Naive B cell (primary cell): ENCODE measurements around the gene WDR90. TPM values are rescaled to one million over a fixed set of nuclear protein-coding genes. Genes with fewer than 3 reads are reported as not detected.
"Not testable (repeated sequence)": the region's sequence is repeated elsewhere in the genome, so short reads cannot be mapped to it uniquely, and the experiment has no call there.

Experiments used
- ATAC-seq, 2 donors: fragments of 150-1000 bp; cut with Tn5 transposase; 2 replicates each; pipeline ENCODE4 v1.10.0; 2021; ENCODE audit warnings: low read depth in 2 of 2, mild to moderate bottlenecking in 2 of 2, moderate library complexity in 2 of 2
- DNase-seq: peaks from one replicate; pipeline ENCODE4 v3.0.0; 2022
- H3K27ac Mint-ChIP-seq, 6 donors: one replicate each; pipeline ENCODE4 v1.8.0; 2020 to 2022; ENCODE audit warnings: mild to moderate bottlenecking in 6 of 6, mixed read lengths in 6 of 6, moderate library complexity in 5 of 6, inconsistent platforms in 2 of 6
- H3K27me3 Mint-ChIP-seq, 3 donors: one replicate each; pipeline ENCODE4 v1.8.0; 2021 to 2022; ENCODE audit warnings: mixed read lengths in 3 of 3, mild to moderate bottlenecking in 1 of 3
- H3K36me3 Mint-ChIP-seq, 2 donors: one replicate each; pipeline ENCODE4 v1.8.0; 2020 to 2022; ENCODE audit warnings: mixed read lengths in 2 of 2, inconsistent platforms in 1 of 2, mild to moderate bottlenecking in 1 of 2
- H3K4me1 Mint-ChIP-seq, 3 donors: one replicate each; pipeline ENCODE4 v1.8.0; 2020 to 2022; ENCODE audit warnings: mixed read lengths in 3 of 3, inconsistent platforms in 1 of 3, mild to moderate bottlenecking in 1 of 3, moderate library complexity in 1 of 3
- H3K4me3 Mint-ChIP-seq, 8 donors: one replicate each; pipeline ENCODE4 v1.8.0; 2020 to 2022; ENCODE audit warnings: mild to moderate bottlenecking in 8 of 8, mixed read lengths in 8 of 8, moderate library complexity in 8 of 8, inconsistent platforms in 2 of 8
- H3K9me3 Mint-ChIP-seq, 7 donors: one replicate each; pipeline ENCODE4 v1.8.0; 2020 to 2022; ENCODE audit warnings: mixed read lengths in 7 of 7, mild to moderate bottlenecking in 5 of 7, inconsistent platforms in 2 of 7, moderate library complexity in 1 of 7
- polyA plus RNA-seq, 6 donors: library from polyadenylated mRNA; unstranded; fragments of 300-500 nt; fragmentation: Illumina TruSeq; gene quantifications; one replicate each; pipeline ENCODE4 v1.2.3, GENCODE V29; 2021; ENCODE audit warnings: low read depth in 6 of 6

The WDR90 gene
- polyA plus RNA-seq, 6 donors from 2014 or later = 0.75 to 2.3 (median 0.90) TPM; not detected in 1

DNA sequence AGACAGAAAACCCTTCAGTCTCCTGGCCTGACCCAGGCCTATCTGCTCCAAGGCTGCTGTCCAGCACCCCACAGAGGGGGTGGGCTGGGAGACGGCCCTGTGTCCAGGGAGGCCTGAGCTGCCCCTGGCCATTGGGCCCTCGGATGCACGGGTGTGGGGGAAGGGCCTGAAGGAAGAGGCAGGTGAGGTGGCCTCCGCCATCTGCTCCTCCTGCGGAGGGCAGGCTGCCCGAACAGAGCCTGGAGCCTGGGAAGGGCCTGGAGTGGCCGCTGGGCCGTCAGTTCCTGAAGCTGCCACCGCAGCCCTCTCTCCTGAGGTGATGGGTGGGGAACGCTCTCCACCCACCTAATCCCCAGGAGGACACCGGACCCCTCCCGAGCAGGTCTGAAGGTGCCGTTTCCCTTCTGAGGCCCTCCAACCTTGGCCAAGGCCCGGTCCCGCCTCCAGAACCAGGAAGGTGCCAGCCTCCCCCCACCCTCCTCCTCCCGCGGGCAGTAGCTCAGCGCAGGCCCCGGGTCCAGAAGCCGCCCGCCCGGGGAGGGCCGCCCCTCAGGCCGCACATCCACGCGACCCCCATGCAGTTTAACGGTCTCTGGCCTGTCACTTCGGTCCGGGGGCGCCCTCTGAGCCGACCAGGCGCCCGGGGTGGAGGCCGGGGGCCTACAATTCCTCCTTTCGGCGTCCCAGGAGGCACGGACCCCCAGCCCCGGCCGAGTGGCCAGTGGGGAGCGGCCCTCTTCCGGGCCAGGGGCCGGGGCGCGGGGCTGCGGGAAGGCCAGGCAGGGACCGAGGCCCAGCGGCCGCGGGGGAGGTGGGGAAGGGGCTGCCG is 55.6 kb downstream of the WDR90 start:
- peaks cover 33 to 77% (median 40%) of the 10 kb centered on the region in 3 donors for H3K27me3 Mint-ChIP-seq
- DNase-seq (no peak), ATAC-seq (no peak)
- H3K9me3 Mint-ChIP-seq = peaks cover 0 to 2% (median 0%) of the 10 kb centered on the region in 7 donors
- H3K36me3 Mint-ChIP-seq = no peaks in the 10 kb centered on the region
- H3K4me3 Mint-ChIP-seq = peak overlapping the region in 2 of 8 donors; percentile 33 to 42
- H3K4me1 Mint-ChIP-seq = peaks cover 4 to 7% (median 7%) of the 10 kb centered on the region in 3 donors
- no peak overlapping the region for H3K27ac Mint-ChIP-seq

DNA sequence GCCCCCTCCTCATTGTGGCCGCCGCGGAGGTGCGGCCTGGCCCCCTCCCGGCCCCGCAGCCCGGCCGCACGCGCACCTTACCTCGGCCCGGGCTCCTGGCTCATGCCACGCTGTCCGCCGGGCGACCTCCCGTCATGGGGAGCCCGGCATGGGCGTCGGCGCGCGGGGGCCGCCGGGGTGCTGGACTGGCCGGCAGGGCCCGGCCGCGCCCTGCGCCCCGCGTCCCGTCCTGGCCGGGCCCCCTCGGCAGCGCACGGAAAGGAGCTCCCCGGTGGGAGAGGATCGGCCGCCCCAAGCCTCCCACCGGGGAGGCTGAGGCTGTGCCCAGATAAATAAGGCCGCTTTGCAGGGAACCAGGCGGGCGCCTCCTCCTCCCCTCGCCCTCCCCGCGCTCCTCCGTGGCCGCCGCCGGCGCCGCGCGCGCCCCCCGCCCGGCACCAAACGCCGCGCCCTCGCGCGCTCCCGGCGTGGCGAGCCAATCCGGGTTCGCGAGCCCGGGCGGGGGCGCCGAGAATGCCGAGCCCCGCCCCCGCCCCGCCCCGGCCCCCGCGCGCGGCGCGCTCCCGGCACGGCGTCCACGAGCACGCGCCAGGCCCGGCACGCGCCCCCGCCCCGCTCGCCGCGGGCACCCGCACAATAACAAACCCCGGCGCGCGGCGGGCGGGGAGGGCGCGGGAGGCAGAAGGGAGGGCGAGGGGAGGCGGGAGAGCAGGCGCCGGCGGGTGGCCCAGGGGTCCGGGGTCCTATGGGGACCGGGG is 56.4 kb downstream of the WDR90 start, which contains the start of gene FBXL16:
TSS of gene FBXL16 (minus strand) at position 371 of the 758 bp plus-strand sequence. CDS start 8,396 bp downstream, outside the sequence.
- Mint-ChIP-seq H3K36me3 (no peaks in the 10 kb centered on the region), H3K27ac (peak within 1 kb of the TSS in 1 of 6 donors; percentile 36), H3K4me3 (peak within 1 kb of the TSS in 3 of 8 donors; percentile 35 to 60 (median 57)), H3K4me1 (peaks cover 4 to 7% (median 7%) of the 10 kb centered on the region in 3 donors), H3K27me3 (peaks cover 33 to 80% (median 40%) of the 10 kb centered on the region in 3 donors), H3K9me3 (peaks cover 0 to 2% (median 0%) of the 10 kb centered on the region in 7 donors)
- ATAC-seq (peak in 1 of 2 donors; percentile 14), DNase-seq (no peak)

DNA sequence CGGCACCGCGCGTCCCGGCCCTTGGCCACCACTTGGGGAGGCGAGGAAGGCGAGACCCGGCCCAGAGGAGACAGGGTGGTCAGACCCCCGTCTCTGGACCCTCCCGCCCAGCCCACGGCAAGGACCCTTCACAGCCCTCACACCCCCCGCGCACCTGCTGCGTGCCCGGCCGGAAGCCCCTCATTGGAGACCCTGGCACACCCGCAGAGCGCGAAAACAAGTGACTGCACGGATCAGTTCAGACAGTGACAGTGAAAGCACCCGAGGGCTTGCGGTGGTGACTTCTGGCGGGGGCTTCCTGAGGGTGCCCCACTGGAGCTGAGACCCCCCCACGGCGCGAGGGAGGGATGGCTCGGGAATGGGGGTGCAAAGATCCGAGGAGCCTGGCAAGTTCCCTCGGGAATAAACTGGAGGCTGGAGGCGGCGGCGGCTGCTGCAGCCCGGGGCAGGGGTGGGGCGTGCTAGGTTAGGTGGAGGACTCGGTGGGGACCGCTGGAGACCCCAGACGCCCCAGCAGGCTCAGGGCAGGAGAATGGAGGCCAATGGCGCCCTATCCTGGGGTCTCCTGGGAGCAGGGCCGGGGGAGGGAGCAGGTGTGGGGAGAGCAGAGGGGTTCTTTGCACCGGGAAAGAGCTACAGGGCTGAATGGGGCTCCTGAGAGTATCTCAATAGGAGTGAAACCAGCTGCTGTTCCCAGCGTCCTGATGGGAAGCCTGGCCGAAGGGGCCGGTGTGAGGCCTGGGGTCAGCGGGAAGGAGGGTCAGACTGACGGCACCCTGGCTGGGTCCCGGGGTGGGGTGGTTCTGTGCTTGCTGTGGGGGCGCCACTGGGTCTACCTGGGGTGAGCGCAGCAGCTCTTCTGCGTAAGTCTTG is 57.3 kb downstream of the WDR90 start:
- Mint-ChIP-seq H3K4me1 (peaks cover 4 to 9% (median 7%) of the 10 kb centered on the region in 3 donors), H3K27ac (peak overlapping the region in 1 of 6 donors; percentile 36), H3K4me3 (peak overlapping the region in 3 of 8 donors; percentile 35 to 60 (median 57)), H3K36me3 (no peaks in the 10 kb centered on the region), H3K27me3 (peaks cover 33 to 83% (median 40%) of the 10 kb centered on the region in 3 donors), H3K9me3 (peaks cover 0 to 2% (median 0%) of the 10 kb centered on the region in 7 donors)
- DNase-seq (no peak), ATAC-seq (no peak)

DNA sequence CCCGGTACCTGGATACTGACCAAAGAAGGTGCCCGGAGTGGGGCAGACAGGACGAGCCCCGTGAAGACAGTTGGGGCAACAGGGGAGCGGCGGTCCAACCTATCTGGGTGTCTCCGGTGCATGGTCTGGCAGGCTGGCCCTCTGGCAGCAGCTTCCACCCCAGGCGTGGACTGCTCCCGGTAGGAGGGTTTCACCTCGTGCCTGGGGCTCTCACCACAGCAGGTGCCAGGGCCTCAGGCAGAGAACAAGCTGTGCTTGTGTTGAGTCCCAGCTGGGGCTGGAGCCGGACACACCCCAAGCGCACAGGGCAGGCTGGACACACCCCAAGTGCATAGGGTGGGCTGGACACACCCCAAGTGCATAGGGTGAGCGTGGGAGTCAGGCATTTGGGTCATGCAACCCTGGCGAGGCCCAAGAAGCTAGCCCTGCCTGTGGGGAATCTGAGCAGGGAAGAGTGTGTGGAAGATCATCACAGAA is 57.9 kb downstream of the WDR90 start:
- Mint-ChIP-seq H3K4me1 (peaks cover 3 to 9% (median 7%) of the 10 kb centered on the region in 3 donors), H3K4me3 (no peak overlapping the region), H3K27me3 (peaks cover 33 to 78% (median 37%) of the 10 kb centered on the region in 3 donors), H3K27ac (no peak overlapping the region), H3K9me3 (peaks cover 0 to 2% (median 0%) of the 10 kb centered on the region in 7 donors), H3K36me3 (no peaks in the 10 kb centered on the region)
- ATAC-seq (no peak), DNase-seq (no peak)

DNA sequence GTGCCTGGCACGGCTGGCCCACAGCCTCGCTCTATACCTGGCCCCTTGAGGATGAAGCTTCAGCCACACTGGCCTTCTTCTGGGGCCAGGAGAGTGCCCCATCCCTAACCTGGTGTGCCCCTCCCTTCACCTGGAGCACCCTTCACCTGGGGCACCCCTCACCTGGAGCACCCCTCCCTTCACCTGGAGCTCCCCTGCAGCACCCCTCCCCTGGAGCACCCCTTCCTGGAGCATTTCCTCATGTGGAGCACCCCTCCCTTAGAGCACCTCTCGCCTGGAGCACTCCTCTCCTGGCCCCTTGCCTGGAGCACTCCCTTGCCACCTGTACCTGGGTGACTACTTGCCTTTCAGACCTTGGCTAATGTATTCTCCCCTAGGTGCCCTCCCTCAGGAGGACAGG is 58.9 kb downstream of the WDR90 start:
- H3K27ac Mint-ChIP-seq = peak overlapping the region in 1 of 6 donors; percentile 73
- peak overlapping the region in 2 of 8 donors; percentile 51 to 65 for H3K4me3 Mint-ChIP-seq
- H3K4me1 Mint-ChIP-seq = peaks cover 3 to 13% (median 7%) of the 10 kb centered on the region in 3 donors
- peaks cover 28 to 74% (median 30%) of the 10 kb centered on the region in 3 donors for H3K27me3 Mint-ChIP-seq
- ATAC-seq (no peak), DNase-seq (no peak)
- H3K36me3 Mint-ChIP-seq = no peaks in the 10 kb centered on the region
- no peaks in the 10 kb centered on the region for H3K9me3 Mint-ChIP-seq

DNA sequence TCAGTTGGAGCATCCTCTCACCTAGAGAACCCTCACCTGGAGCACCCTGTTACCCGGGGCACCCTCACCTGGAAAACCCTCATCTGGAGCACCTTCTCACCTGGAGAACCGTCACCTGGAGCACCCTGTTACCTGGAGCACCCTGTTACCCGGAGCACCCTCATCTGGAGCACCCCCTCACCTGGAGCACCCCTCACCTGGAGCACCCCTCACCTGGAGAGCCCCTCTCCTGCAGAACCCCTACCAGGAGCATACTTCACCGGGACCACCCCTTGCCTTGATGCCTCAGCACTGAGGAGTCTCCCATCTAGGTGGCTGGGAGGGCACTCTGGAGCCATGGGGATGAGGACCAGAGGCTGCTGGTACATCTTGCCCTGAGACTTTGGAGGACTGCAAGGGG is 59.8 kb downstream of the WDR90 start:
- Mint-ChIP-seq H3K27me3 (peaks cover 24 to 69% (median 29%) of the 10 kb centered on the region in 3 donors), H3K4me3 (no peak overlapping the region), H3K36me3 (no peaks in the 10 kb centered on the region), H3K9me3 (no peaks in the 10 kb centered on the region), H3K4me1 (peaks cover 3 to 13% (median 7%) of the 10 kb centered on the region in 3 donors), H3K27ac (no peak overlapping the region)
- no peak for DNase-seq
- ATAC-seq = no peak

DNA sequence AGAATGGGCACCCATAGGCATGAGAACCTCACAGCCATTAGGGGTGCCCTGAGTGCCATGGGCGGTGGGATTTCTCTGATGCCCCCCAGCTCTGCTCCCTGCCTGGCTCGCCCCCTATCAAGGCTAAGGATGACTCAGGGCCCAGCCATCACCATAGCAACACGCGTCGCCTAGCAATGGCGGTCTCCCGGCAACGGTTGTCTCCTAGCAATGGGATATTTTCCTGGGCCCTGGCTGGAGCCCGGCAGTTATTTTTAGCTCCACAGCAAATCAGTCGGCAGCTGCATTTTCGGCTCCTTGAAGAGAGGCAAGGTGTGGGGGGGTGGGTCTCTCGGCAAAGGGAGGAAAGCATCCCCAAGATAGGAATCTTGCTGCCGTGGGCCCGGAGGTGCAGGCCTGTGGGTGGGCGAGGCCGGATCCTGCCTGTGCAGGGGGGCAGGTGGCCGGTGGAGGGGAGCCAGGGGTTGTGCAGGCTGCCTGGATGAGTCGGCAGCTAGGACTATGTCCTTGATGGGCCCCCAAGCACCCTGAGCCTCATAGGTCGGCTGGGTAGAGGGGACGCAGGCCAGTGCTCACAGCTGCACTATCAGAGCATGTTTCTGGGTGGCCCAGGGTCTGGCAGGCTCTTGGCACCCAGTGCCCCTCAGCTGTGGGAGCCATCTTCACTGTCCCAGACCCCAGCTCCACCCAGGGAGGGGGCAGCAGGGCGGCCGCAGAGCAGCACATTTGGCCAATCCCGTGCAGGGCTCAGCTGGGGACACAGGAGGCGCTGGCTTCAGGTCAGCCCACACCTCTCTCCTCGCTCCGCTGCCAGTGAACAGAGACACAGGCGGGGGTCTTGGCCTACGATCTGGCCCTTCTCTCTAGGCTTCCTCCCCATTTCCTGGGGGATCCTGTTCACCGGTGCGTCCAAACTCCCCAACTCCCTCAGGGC is 60.7 kb downstream of the WDR90 start:
- DNase-seq = no peak
- Mint-ChIP-seq H3K27me3 (peaks cover 24 to 68% (median 31%) of the 10 kb centered on the region in 3 donors), H3K36me3 (no peaks in the 10 kb centered on the region), H3K4me3 (no peak overlapping the region), H3K9me3 (no peaks in the 10 kb centered on the region), H3K4me1 (peaks cover 3 to 13% (median 7%) of the 10 kb centered on the region in 3 donors), H3K27ac (no peak overlapping the region)
- no peak for ATAC-seq

DNA sequence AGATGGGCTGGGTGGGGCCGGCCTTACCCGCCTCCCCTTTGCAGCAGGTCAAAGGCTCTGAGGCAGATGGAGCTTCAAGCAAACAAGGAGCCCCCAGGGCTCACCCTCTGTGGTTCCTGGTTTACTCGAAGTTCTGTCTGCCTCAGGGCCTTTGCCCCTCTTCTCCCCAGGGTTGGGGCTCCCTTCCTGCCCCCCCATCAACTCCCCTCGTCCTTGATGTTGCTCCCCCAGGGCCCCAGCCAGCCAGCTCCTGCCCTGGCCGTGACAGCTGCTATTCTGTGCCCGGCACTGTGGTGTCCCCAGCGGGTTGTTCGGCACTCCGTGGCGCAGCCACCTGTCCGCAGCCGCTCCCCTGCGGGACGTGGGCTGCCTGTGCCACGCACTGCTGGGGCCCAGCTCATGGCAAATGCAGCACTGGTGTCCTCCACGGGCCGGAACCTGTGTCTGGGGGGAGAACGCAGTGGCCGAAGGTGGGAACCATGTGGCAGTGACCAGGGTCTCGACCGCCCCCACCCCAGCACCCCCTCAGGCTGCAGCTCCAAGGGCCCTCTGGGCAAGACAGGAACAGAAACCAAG is 61.4 kb downstream of the WDR90 start:
- DNase-seq (no peak), ATAC-seq (no peak)
- H3K4me1 Mint-ChIP-seq = peaks cover 3 to 13% (median 7%) of the 10 kb centered on the region in 3 donors

DNA sequence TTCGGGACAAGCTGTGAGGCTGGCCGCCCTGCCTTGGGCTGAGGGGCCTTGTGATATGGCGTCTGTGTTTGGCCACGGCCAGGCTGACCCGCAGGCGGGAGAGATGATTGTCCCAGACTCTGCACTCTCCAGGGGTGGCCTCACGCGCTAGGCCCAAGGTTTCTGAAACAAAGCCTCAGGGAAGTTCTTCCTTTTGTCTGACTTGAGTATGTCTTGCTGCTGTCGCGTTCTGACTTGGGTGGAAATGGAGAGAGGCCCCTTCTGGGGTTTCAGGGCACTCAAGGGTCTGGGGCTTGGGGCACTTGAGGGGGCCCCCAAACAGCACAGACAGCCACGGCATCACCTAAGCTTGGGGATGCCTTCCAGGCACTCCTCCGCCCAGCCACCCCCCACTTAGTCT is 61.9 kb downstream of the WDR90 start:
- H3K27me3 Mint-ChIP-seq = peaks cover 24 to 68% (median 31%) of the 10 kb centered on the region in 3 donors
- DNase-seq (no peak), ATAC-seq (no peak)
- H3K27ac Mint-ChIP-seq = peak overlapping the region in 1 of 6 donors; percentile 42
- H3K36me3 Mint-ChIP-seq = no peaks in the 10 kb centered on the region
- H3K4me1 Mint-ChIP-seq = peaks cover 3 to 13% (median 7%) of the 10 kb centered on the region in 3 donors
- H3K4me3 Mint-ChIP-seq = no peak overlapping the region
- no peaks in the 10 kb centered on the region for H3K9me3 Mint-ChIP-seq

More for the DNA sequence above, 61.4 kb downstream of the WDR90 start:
- no peaks in the 10 kb centered on the region for H3K9me3 Mint-ChIP-seq
- no peaks in the 10 kb centered on the region for H3K36me3 Mint-ChIP-seq
- no peak overlapping the region for H3K27ac Mint-ChIP-seq
- peaks cover 24 to 68% (median 31%) of the 10 kb centered on the region in 3 donors for H3K27me3 Mint-ChIP-seq
- no peak overlapping the region for H3K4me3 Mint-ChIP-seq

DNA sequence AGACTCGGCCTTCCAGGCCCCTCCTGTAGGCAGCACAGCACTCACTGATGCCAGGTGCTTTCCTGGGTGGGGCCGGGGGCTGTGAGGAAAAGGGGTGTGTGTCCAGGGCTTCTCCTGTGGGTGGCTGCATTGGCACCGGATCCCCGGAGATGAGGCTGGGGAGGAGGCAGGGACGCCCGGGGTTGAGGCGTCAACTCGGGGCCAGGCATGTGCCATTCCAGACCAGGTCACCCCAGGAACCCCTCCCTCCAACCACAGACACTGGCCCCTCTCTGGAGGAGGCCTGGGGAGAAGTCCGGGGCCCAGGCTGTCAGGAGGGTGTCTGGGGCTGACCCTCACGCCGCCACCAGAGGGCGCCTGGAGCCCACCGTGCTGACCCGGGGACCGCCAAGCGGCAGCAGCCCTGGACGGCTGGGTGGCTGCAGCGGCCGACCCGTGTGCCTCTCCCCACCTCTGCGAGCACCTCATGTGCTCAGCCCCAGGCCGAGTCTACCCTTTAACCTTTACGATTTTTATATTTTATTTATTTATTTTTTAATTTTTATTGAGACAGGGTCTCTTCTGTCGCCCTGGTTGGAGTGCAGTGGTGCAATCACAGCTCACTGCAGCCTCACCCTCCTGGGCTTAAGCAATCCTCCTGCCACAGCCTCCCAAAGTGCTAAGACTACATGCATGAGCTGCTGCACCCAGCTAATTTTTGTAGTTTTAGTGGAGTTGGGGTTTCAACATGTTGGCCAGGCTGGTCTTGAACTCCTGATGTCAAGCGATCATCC is 62.6 kb downstream of the WDR90 start:
- no peak overlapping the region for H3K4me3 Mint-ChIP-seq
- no peaks in the 10 kb centered on the region for H3K9me3 Mint-ChIP-seq
- peak; percentile 67 to 68 for ATAC-seq
- peaks cover 3 to 8% (median 6%) of the 10 kb centered on the region in 3 donors for H3K4me1 Mint-ChIP-seq
- no peak overlapping the region for H3K27ac Mint-ChIP-seq
- no peaks in the 10 kb centered on the region for H3K36me3 Mint-ChIP-seq
- peaks cover 24 to 68% (median 28%) of the 10 kb centered on the region in 3 donors for H3K27me3 Mint-ChIP-seq
- DNase-seq = peak; percentile 79

DNA sequence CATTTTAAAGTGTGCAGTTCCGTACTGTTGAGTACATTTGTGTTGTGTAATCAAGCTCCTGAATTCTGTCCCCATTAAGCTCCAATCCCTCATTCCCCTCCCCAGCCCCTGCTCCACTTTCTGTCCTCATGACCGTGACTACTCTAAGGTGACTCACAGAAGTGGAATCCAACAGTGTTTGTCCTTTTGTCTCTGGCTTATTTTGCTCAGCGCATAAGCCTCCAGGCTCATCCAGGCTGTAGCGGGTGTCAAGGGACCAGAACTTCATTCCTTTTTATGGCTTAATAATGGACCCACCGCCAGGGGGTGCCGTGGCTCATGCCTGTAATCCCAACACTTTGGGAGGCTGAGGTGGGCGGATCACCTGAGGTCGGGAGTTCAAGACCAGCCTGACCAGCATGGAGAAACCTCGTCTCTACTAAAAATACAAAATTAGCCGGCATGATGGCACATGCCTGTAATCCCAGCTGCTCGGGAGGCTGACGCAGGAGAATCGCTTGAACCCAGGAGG is 63.6 kb downstream of the WDR90 start:
- not testable (repeated sequence) for H3K4me1 Mint-ChIP-seq, H3K9me3 Mint-ChIP-seq, ATAC-seq, H3K36me3 Mint-ChIP-seq, DNase-seq, H3K27ac Mint-ChIP-seq
- Mint-ChIP-seq H3K27me3 (peaks cover 18 to 59% (median 25%) of the 10 kb centered on the region in 3 donors), H3K4me3 (peak overlapping the region in 2 of 8 donors; percentile 71 to 74)
